Mesenchymal stem cell (in vitro differentiated cells and primary cell): ENCODE data around the gene LRRFIP1.
A peak's percentile ranks its signal among the peaks of the same experiment; 100 is the strongest.

Source experiments
- DNase-seq: peaks from one replicate; pipeline ENCODE4 v3.0.0-alpha.2; 2013
- H2AFZ ChIP-seq: one replicate; pipeline ENCODE4 v1.6.1; 2013; ENCODE audit warnings: low read depth, mild to moderate bottlenecking, control low read depth, inconsistent platforms, low read length, moderate library complexity
- H2AK5ac ChIP-seq: 2 replicates; pipeline ENCODE4 v1.6.1; 2013; ENCODE audit warnings: low read length, moderate library complexity, mild to moderate bottlenecking, inconsistent platforms; ENCODE audit not compliant: severe bottlenecking
- H2BK120ac ChIP-seq: one replicate; pipeline ENCODE4 v1.6.1; 2013; ENCODE audit warnings: low read depth, mild to moderate bottlenecking, inconsistent platforms, low read length, moderate library complexity
- H2BK12ac ChIP-seq, 2 experiments: one replicate each; pipeline ENCODE4 v1.6.1; 2013; ENCODE audit warnings: inconsistent platforms in 2 of 2, low read length in 2 of 2, mild to moderate bottlenecking in 2 of 2, moderate library complexity in 2 of 2, control low read depth in 1 of 2
- H2BK15ac ChIP-seq: one replicate; pipeline ENCODE4 v1.6.1; 2013; ENCODE audit warnings: mild to moderate bottlenecking, low read depth, inconsistent platforms; ENCODE audit not compliant: poor library complexity, severe bottlenecking
- H2BK5ac ChIP-seq: 2 replicates; pipeline ENCODE4 v1.6.1; 2013; ENCODE audit warnings: low read depth, mild to moderate bottlenecking, low read length, control low read depth, inconsistent platforms; ENCODE audit not compliant: poor library complexity, severe bottlenecking
- H3K14ac ChIP-seq, 2 experiments: one replicate each; pipeline ENCODE4 v1.6.1; 2013; ENCODE audit warnings: inconsistent platforms in 2 of 2, low read length in 2 of 2, control low read depth in 1 of 2, mild to moderate bottlenecking in 1 of 2, moderate library complexity in 1 of 2
- H3K18ac ChIP-seq, 2 experiments: one replicate each; pipeline ENCODE4 v1.6.1; 2013; ENCODE audit warnings: inconsistent platforms in 2 of 2, low read length in 2 of 2, control low read depth in 1 of 2, low read depth in 1 of 2, mild to moderate bottlenecking in 1 of 2
- H3K23ac ChIP-seq, 2 experiments: one replicate each; pipeline ENCODE4 v1.6.1; 2013; ENCODE audit warnings: inconsistent platforms in 2 of 2, low read length in 2 of 2, mild to moderate bottlenecking in 2 of 2, moderate library complexity in 2 of 2, control low read depth in 1 of 2
- H3K27ac ChIP-seq: 2 replicates; pipeline ENCODE4 v1.5.1; 2013; ENCODE audit warnings: mild to moderate bottlenecking, moderate library complexity, low read length, control low read depth, inconsistent platforms; ENCODE audit not compliant: poor library complexity, severe bottlenecking
- H3K27me3 ChIP-seq, 2 experiments: 2 replicates each; pipeline versions ENCODE4 v1.6.1 to v1.7.0; 2013; ENCODE audit warnings: low read length in 2 of 2, mild to moderate bottlenecking in 2 of 2, moderate library complexity in 2 of 2, control low read depth in 1 of 2, inconsistent platforms in 1 of 2; ENCODE audit not compliant: control insufficient read depth in 1 of 2, insufficient read depth in 1 of 2
- H3K36me3 ChIP-seq, 2 experiments: 2 replicates each; pipeline versions ENCODE4 v1.6.1 to v1.7.0; 2013; ENCODE audit warnings: low read length in 2 of 2, control low read depth in 1 of 2, inconsistent platforms in 1 of 2, low read depth in 1 of 2, mild to moderate bottlenecking in 1 of 2; ENCODE audit not compliant: insufficient read depth in 2 of 2, control insufficient read depth in 1 of 2
- H3K4ac ChIP-seq, 2 experiments: one replicate each; pipeline ENCODE4 v1.6.1; 2013; ENCODE audit warnings: inconsistent platforms in 2 of 2, low read length in 2 of 2, mild to moderate bottlenecking in 2 of 2, moderate library complexity in 2 of 2, control low read depth in 1 of 2, low read depth in 1 of 2
- H3K4me1 ChIP-seq: 2 replicates; pipeline ENCODE4 v1.6.1; 2013; ENCODE audit warnings: low read depth, low read length, control low read depth; ENCODE audit not compliant: control insufficient read depth, insufficient read depth
- H3K4me2 ChIP-seq: 2 replicates; pipeline ENCODE4 v1.6.1; 2013; ENCODE audit warnings: low read length, mild to moderate bottlenecking, inconsistent platforms; ENCODE audit not compliant: poor library complexity, severe bottlenecking
- H3K4me3 ChIP-seq, 2 experiments: 2 replicates each; pipeline versions ENCODE4 v1.5.1 to v1.7.0; 2013; ENCODE audit warnings: low read length in 2 of 2, mild to moderate bottlenecking in 2 of 2, control low read depth in 1 of 2, low read depth in 1 of 2; ENCODE audit not compliant: insufficient read depth in 1 of 2
- H3K79me1 ChIP-seq: replicated peaks from 2 replicates; pipeline ENCODE4 v1.6.1; 2013; ENCODE audit warnings: mild to moderate bottlenecking, control low read depth, low read length, inconsistent platforms; ENCODE audit not compliant: poor library complexity, severe bottlenecking
- H3K9ac ChIP-seq: 2 replicates; pipeline ENCODE4 v1.7.0; 2013; ENCODE audit warnings: mild to moderate bottlenecking, low read length, moderate library complexity
- H3K9me3 ChIP-seq: 2 replicates; pipeline ENCODE4 v1.7.0; 2013; ENCODE audit warnings: mild to moderate bottlenecking, low read length; ENCODE audit not compliant: control insufficient read depth
- H4K8ac ChIP-seq: one replicate; pipeline ENCODE4 v1.6.1; 2013; ENCODE audit warnings: inconsistent platforms, mild to moderate bottlenecking, low read length, moderate library complexity
- H4K91ac ChIP-seq: one replicate; pipeline ENCODE4 v1.6.1; 2013; ENCODE audit warnings: mild to moderate bottlenecking, low read length, inconsistent platforms
- WGBS: methylation state at CpG from one replicate; pipeline ENCODE4 v1.1.7; 2013; ENCODE audit warnings: mixed read lengths; 5-methylcytosine and 5-hydroxymethylcytosine counted together

LRRFIP1 gene

DNA sequence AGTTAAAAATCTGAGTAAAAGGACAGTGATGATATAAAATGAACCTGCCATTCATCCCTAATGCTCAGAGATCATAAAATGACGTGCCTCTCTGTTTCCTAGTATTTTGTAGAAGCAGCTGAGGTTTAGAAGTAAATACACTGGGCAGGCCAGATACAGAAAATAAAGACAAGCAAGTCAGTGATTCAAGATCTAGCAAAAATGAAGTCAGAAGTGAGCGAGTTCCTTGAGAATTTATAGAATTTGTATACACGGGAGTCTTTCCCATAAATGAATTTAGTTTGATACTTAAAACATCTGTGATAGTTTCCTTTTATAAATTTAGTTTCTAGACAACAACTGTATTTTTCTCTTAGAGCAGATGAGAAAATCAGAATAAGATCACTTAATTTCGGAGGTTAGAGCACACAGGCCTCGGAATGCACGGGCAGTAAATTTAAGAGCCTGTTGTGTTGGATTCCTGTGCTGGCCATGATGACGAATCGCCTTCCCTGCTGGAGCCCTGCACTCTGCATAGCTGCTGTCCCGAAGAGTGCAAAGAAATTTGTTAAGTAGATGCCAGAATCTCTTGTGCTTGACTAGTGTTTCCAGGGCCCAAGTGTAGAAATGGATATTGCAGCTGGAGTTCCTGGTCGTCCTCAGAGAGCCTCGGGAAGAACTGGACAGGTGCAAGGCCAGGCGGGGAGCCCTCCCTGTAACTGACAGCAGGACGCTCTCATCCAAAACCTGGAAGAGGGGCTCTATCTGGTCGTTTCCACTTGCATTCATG lies 87.5 kb downstream of the LRRFIP1 start:
- Histone ChIP-seq H3K27ac (peak overlapping the region; percentile 88), H2BK120ac (no peak overlapping the region), H2BK15ac (no peak overlapping the region), H3K23ac (no peak overlapping the region), H2AK5ac (no peak overlapping the region), H3K9me3 (no peaks in the 10 kb centered on the region), H2BK12ac (no peak overlapping the region), H3K4me3 (no peak overlapping the region), H3K27me3 (no peaks in the 10 kb centered on the region), H3K4me1 (peaks cover 7% of the 10 kb centered on the region), H3K4me2 (peak overlapping the region; percentile 30), H3K14ac (no peak overlapping the region), H2AFZ (no peak overlapping the region), H3K36me3 (peaks cover 26 to 44% of the 10 kb centered on the region in 2 experiments), H3K9ac (peak overlapping the region; percentile 23), H3K79me1 (peaks cover 36% of the 10 kb centered on the region), H3K4ac (no peak overlapping the region), H4K91ac (no peak overlapping the region), H3K18ac (peak overlapping the region in 1 of 2 experiments; percentile 28), H2BK5ac (no peak overlapping the region), H4K8ac (no peak overlapping the region)
- DNase-seq: peak; percentile 81
- 38% methylated on average over 11 of the region's 14 CpGs for WGBS

DNA sequence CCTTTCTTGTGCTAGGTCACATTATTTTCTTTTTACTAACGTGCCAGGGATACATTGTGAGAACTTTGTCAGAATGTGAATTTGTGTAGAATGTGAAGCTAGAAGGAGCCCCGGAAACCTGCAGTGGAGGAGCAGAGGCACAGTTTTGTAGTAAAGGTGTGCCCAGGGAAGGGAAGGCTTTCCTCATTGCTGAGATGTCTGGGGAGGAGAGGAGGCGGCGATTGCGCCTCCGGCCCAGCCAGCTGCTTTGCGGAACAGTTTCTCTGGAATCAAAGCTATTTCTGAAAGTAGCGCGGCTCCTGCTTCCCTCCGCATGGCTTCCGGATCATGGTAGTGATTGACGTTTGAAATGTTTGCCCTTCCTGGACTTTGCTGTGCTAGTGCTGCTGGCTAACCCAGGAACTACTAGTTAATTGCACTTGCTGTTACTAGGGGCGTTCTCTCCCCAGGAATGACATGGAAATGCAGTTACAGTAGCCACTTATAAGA lies 88.1 kb downstream of the LRRFIP1 start:
- WGBS: 88% methylated on average over 13 of the region's 13 CpGs
- Histone ChIP-seq H2BK120ac (no peak overlapping the region), H3K27me3 (no peaks in the 10 kb centered on the region), H3K23ac (no peak overlapping the region), H3K4me3 (no peak overlapping the region), H2AFZ (no peak overlapping the region), H3K18ac (no peak overlapping the region), H2BK15ac (no peak overlapping the region), H2BK5ac (no peak overlapping the region), H3K4ac (no peak overlapping the region), H3K27ac (peak overlapping the region; percentile 88), H3K79me1 (peaks cover 38% of the 10 kb centered on the region), H2AK5ac (no peak overlapping the region), H3K14ac (no peak overlapping the region), H4K8ac (peak overlapping the region; percentile 66), H3K9me3 (no peaks in the 10 kb centered on the region), H2BK12ac (no peak overlapping the region), H4K91ac (peak overlapping the region; percentile 43), H3K4me1 (peaks cover 14% of the 10 kb centered on the region), H3K36me3 (peaks cover 26 to 41% of the 10 kb centered on the region in 2 experiments), H3K4me2 (peak overlapping the region; percentile 30), H3K9ac (no peak overlapping the region)
- DNase-seq: no peak

DNA sequence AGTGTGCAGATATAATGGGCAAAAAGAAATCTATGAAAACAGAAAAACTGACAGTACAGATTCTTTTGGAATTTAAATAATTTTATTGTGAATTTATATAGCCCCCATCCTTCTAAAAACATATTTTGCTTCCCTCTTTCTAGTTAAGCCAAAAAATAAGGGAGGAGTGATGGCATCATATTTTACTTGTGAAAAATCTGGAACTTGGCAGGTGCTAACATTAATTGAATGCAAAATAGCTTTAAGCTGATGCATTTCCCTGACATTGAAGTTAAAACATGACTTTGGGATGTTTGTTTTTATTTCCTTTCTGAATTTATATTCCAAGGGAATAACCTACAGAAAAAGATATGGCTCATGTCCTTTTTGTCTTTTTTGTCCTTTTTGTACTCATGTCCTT lies 88.6 kb downstream of the LRRFIP1 start:
- H2AFZ ChIP-seq: no peak overlapping the region
- H2AK5ac ChIP-seq: no peak overlapping the region
- no peak for DNase-seq
- H3K4me1 ChIP-seq: peaks cover 15% of the 10 kb centered on the region
- H3K4me2 ChIP-seq: no peak overlapping the region
- no peak overlapping the region for H4K8ac ChIP-seq
- H2BK5ac ChIP-seq: no peak overlapping the region
- H3K23ac ChIP-seq: no peak overlapping the region
- no peak overlapping the region for H3K4ac ChIP-seq
- no peaks in the 10 kb centered on the region for H3K9me3 ChIP-seq
- H3K4me3 ChIP-seq: no peak overlapping the region
- peaks cover 33% of the 10 kb centered on the region for H3K79me1 ChIP-seq
- peak overlapping the region; percentile 88 for H3K27ac ChIP-seq
- peaks cover 26 to 41% of the 10 kb centered on the region in 2 experiments for H3K36me3 ChIP-seq
- H2BK120ac ChIP-seq: no peak overlapping the region
- H3K14ac ChIP-seq: no peak overlapping the region
- no peaks in the 10 kb centered on the region for H3K27me3 ChIP-seq
- no peak overlapping the region for H2BK12ac ChIP-seq
- no peak overlapping the region for H3K18ac ChIP-seq
- H2BK15ac ChIP-seq: no peak overlapping the region
- no peak overlapping the region for H4K91ac ChIP-seq
- no peak overlapping the region for H3K9ac ChIP-seq

DNA sequence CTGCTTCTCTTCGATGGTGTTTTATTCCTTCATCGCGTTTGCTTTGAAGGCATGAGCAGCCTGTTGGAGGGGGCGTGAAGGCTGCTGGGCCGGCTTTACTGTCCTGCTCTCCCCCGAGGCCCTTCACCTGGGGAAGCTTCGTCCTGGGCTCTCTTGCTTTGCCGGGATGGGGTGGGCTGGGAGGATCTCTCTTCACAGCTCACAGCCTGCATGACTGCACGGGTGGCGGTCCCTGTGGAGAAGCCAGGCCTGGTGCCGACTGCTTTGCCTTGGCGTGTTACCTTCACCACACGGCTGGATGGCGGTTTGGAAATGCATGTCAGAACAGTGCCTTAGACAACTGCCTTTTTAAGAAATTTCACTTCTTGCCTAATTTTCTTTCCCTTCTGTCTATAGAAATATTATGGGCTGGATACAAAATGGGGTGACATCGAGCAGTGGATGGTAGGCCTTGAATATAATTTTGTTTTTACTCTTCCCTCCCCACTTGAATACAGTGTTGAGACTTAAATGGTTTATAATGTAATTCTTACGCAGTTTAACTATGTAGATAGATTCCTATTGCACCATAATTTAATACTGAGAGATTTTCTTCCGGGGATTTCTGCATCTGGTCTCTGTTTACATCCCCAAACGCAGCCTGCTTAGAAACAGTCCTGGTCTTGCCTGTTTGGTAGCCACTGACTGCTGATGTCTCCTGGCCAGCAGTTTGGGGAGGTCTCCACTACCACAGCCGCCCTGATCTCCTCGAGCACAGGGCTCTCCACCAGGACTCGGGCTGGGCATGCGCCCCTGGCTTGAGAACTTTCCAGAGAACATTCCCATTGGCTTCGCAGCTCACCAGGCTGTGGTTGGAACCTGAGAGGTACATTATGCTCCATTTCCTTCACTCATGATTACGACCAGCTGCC lies 90.2 kb downstream of the LRRFIP1 start:
- H3K27me3 ChIP-seq: no peaks in the 10 kb centered on the region
- no peak overlapping the region for H3K27ac ChIP-seq
- H2AFZ ChIP-seq: no peak overlapping the region
- no peak overlapping the region for H3K4me3 ChIP-seq
- H2BK5ac ChIP-seq: no peak overlapping the region
- no peak overlapping the region for H3K9ac ChIP-seq
- H3K23ac ChIP-seq: no peak overlapping the region
- WGBS: 96% methylated on average over 20 of the region's 24 CpGs
- H3K18ac ChIP-seq: no peak overlapping the region
- H4K91ac ChIP-seq: no peak overlapping the region
- H2AK5ac ChIP-seq: peak overlapping the region; percentile 66
- no peak for DNase-seq
- peaks cover 18% of the 10 kb centered on the region for H3K4me1 ChIP-seq
- no peak overlapping the region for H2BK12ac ChIP-seq
- H3K14ac ChIP-seq: no peak overlapping the region
- peaks cover 10 to 41% of the 10 kb centered on the region in 2 experiments for H3K36me3 ChIP-seq
- H4K8ac ChIP-seq: no peak overlapping the region
- H3K9me3 ChIP-seq: no peaks in the 10 kb centered on the region
- H2BK15ac ChIP-seq: no peak overlapping the region
- no peak overlapping the region for H3K4me2 ChIP-seq
- H2BK120ac ChIP-seq: no peak overlapping the region
- no peak overlapping the region for H3K4ac ChIP-seq
- peaks cover 22% of the 10 kb centered on the region for H3K79me1 ChIP-seq
